Raji (cell line): ENCODE measurements around the gene IDUA.

Experiments
- POLR2A ChIP-seq: IDR thresholded peaks from 2 replicates; pipeline ENCODE4 v1.6.1; 2011; ENCODE audit warnings: low read depth, low read length, control low read depth; ENCODE audit not compliant: insufficient read depth

IDUA gene

GRCh38 chr4:1045193-1045594 lies 58.4 kb downstream of the IDUA start:
- TF ChIP-seq POLR2A = no peak

DNA sequence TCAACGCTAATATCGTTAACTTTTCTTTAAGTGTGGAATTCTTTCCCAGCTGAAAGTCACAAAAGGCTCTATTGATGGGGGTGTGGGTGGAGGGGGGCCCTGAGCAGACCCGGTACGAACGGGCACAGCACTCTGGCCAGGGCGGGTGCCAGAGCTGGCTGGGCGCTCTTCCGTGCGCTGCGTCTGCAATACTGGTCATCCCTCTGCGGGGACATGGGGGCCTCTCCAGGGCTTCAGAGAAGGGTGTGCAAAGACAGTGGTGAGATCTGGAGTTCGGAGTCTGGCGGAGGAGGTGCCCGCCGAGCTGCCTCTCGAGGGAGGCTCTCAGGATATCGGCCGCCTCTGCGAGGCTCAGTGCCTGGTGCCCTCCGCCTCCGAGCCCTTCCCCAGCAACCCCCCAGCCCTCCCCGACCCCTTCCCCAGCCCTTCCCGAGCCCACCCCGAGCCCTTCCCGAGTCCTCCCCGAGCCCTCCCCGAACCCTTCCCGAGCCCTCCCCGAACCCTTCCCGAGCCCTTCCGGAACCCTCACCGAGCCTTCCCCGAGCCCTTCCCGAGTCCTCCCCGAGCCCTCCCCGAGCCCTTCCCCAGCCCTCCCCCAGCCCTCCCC lies 58.9 kb downstream of the IDUA start:
- TF ChIP-seq POLR2A = no peak

GRCh38 chr4:1047106-1047975 lies 60.5 kb downstream of the IDUA start:
- no peak for TF ChIP-seq POLR2A

- TF ChIP-seq POLR2A = no peak
These were observed 61.3 kb downstream of the IDUA start for GRCh38 chr4:1047976-1048772.

- TF ChIP-seq POLR2A = no peak
These were observed 62.1 kb downstream of the IDUA start for GRCh38 chr4:1048773-1049590.

DNA sequence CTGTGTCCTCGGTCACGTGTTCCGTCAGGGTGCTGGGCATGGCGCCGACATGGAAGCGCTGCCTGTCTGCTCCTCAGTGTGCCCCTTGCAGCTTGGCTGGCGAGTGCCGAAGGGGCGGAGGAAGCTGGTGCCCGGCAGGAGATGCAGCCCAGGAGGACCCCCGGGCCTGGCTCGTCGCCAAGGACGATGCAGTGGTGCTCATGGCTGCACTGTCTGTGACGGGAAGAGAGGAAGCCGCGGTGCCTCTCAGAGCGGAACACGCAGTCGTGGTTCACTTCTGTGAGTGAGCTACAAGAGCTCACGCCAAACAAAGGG lies 62.7 kb downstream of the IDUA start:
- TF ChIP-seq POLR2A = no peak

- TF ChIP-seq POLR2A = no peak
These were observed 63.8 kb downstream of the IDUA start for GRCh38 chr4:1050486-1051213.

GRCh38 chr4:1051472-1051871 lies 64.6 kb downstream of the IDUA start:
- TF ChIP-seq POLR2A = no peak

- no peak for TF ChIP-seq POLR2A
These were observed 65.4 kb downstream of the IDUA start for GRCh38 chr4:1052231-1052671.

GRCh38 chr4:1053080-1053661 lies 66.3 kb downstream of the IDUA start:
- no peak for TF ChIP-seq POLR2A
